HPDE6-E6E7 (cell line): ENCODE results near the gene UBQLN2.
"Not testable (repeated sequence)": the region's sequence is repeated elsewhere in the genome, so short reads cannot be mapped to it uniquely, and the experiment has no call there.

Experiments used
- DNase-seq: peaks from one replicate; pipeline ENCODE4 v3.0.0; 2011; ENCODE audit warnings: missing footprints; ENCODE audit errors: extremely low spot score

Gene UBQLN2

GRCh38 chrX:56563231-56564161, at the start of gene UBQLN2:
Gene UBQLN2 (plus strand): TSS chrX:56563627. CDS start chrX:56563874, 247 bp downstream.
- no peak for DNase-seq

DNA sequence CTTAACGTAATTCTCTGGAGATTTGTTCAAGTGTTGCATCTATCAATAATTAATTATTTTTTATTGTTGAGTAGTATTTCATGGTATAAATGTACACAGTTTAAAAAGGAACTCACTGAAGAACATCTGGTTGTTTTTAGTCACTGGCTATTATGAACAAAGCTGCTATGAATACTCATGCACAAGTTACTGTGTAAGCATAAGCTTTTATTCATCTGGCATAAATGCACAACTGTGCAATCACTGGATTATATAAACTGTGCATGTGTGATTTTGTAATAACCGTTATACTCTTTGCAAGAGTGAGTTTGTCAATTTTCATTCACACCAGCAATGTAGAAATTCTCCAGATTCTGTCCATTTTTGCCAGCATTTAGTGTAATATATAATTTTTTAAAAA, 43.8 kb upstream of the UBQLN2 start:
- no peak for DNase-seq

DNA sequence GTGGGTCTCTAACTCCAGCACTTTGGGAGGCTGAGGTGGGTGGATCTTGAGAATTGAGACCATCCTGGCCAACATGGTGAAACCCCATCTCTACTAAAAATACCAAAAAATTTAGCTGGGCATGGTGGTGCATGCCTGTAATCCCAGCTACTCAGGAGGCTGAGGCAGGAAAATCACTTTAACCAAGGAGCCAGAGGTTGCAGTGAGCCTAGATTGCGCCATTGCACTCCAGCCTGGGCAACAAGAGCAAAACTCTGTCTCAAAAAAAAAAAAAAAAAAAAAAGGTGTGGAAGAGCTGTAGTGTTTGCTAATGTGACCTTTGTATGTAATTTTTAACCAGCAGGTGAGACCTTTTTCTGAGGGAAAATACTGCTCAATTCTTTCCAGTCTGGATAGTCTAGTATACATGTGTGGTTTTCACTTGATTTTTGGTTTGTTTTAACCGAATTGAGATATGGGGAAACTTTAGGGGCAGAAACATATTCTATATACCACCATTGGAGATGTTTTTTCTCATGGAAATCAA, 33.9 kb upstream of the UBQLN2 start:
- DNase-seq = not testable (repeated sequence)

DNA sequence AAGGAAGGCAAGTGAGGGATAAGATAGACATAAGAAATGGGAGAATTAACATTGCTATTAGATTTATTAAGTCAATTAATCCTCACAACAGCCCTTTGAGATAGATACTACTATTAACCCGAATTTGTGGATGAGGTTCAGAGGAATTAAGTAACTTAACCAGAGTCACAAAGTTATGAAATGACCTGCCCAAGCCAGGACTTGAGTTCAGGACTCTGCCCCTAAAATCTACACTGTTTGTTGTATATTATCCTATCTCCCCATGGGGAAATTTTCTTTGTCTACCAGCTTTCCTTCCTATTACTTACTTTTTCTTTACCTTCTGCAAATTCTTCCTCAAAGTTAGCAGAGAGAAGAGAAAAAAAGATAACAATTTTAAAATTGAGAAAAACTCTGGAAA, 33.4 kb upstream of the UBQLN2 start:
- no peak for DNase-seq

- no peak for DNase-seq
Measured at GRCh38 chrX:56550667-56551066, 12.8 kb upstream of the UBQLN2 start.

- DNase-seq = no peak
Measured at GRCh38 chrX:56554870-56555269, 8.6 kb upstream of the UBQLN2 start.

GRCh38 chrX:56557376-56557929, 6.0 kb upstream of the UBQLN2 start:
- DNase-seq = no peak

GRCh38 chrX:56564164-56564885, 898 bp downstream of the UBQLN2 start:
- DNase-seq = peak; percentile 16

DNA sequence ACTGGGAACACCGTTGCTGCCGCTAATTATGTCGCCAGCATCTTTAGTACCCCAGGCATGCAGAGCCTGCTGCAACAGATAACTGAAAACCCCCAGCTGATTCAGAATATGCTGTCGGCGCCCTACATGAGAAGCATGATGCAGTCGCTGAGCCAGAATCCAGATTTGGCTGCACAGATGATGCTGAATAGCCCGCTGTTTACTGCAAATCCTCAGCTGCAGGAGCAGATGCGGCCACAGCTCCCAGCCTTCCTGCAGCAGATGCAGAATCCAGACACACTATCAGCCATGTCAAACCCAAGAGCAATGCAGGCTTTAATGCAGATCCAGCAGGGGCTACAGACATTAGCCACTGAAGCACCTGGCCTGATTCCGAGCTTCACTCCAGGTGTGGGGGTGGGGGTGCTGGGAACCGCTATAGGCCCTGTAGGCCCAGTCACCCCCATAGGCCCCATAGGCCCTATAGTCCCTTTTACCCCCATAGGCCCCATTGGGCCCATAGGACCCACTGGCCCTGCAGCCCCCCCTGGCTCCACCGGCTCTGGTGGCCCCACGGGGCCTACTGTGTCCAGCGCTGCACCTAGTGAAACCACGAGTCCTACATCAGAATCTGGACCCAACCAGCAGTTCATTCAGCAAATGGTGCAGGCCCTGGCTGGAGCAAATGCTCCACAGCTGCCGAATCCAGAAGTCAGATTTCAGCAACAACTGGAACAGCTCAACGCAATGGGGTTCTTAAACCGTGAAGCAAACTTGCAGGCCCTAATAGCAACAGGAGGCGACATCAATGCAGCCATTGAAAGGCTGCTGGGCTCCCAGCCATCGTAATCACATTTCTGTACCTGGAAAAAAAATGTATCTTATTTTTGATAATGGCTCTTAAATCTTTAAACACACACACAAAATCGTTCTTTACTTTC, 1.8 kb downstream of the UBQLN2 start:
- no peak for DNase-seq

DNA sequence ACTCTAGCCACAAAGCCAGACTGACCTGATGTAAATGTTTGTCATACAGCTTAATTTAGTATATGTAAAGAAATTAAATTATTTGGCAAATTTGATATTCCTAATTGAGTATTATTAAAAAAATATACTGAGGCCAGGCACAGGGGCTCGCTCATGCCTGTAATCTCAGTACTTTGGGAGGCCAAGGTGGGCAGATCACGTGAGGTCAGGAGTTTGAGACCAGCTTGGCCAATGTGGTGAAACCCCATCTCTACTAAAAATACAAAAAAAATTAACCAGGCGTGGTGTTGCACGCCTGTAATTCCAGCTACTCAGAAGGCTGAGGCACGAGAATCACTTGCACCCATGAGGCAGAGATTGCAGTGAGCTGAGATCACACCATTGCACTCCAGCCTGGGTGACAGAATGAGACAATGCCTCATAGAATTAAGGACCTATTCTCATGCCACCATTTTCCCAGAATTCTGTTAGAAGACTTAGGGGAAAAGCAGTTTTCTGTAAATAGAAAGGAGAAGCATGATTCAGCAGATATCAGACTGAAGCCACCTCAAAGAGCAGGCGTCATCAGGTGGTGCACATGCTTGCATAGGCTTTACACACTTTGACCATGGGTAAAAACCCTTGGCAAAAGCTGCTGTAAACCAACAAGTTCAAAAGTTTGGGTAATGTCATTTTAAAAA, 6.1 kb downstream of the UBQLN2 start:
- DNase-seq = no peak

- DNase-seq = no peak
Measured at GRCh38 chrX:56572975-56573374, 9.5 kb downstream of the UBQLN2 start.

DNA sequence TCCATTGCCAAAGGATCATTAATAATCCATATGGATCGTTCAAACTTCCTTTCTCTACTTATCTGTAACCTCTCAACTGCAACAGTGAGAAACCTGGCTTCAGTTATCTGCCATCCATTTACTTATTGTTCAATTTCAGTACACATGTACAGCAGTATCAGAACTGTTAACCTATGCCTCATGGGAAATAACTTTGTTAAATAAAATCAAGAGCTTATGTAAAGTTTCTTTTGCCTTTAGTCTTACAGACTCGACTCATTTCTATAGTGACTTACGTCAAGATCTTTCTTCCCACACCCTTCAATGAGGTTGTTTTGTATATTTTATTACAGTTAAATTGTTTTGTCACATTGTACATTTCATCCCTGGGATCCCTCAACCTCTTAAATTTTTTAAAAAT, 11.4 kb downstream of the UBQLN2 start:
- no peak for DNase-seq

DNA sequence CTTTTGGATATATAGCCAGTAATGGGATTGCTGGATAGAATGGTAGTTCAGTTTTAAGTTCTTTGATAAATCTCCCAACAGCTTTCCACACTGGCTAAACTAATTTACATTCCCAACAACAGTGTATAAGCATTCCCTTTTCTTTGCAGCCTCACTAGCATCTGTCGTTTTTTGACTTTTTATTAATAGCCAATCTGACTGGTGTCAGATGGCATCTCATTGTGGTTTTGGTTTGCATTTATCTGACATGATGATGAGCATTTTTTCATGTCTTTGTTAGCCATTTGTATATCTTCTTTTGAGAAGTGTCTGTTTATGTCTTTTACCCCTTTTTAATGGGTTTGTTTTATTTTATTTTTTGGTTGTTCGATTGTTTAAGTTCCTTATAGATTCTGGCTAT, 13.3 kb downstream of the UBQLN2 start:
- no peak for DNase-seq

- no peak for DNase-seq
Measured at GRCh38 chrX:56588397-56589188, 25.2 kb downstream of the UBQLN2 start.

GRCh38 chrX:56591830-56592229, 28.4 kb downstream of the UBQLN2 start:
- DNase-seq = not testable (repeated sequence)

- DNase-seq = no peak
Measured at GRCh38 chrX:56600141-56600540, 36.7 kb downstream of the UBQLN2 start.

- no peak for DNase-seq
Measured at GRCh38 chrX:56600987-56601386, 37.6 kb downstream of the UBQLN2 start.

- DNase-seq = no peak
Measured at GRCh38 chrX:56615282-56615681, 51.9 kb downstream of the UBQLN2 start.
